Activated gamma-delta T cell (primary cell): ENCODE results near the gene NR1D2.

Experiments
- DNase-seq: peaks from one replicate; lab custom pipeline; 2025; lab: John Stamatoyannopoulos, UW

Gene NR1D2

DNA sequence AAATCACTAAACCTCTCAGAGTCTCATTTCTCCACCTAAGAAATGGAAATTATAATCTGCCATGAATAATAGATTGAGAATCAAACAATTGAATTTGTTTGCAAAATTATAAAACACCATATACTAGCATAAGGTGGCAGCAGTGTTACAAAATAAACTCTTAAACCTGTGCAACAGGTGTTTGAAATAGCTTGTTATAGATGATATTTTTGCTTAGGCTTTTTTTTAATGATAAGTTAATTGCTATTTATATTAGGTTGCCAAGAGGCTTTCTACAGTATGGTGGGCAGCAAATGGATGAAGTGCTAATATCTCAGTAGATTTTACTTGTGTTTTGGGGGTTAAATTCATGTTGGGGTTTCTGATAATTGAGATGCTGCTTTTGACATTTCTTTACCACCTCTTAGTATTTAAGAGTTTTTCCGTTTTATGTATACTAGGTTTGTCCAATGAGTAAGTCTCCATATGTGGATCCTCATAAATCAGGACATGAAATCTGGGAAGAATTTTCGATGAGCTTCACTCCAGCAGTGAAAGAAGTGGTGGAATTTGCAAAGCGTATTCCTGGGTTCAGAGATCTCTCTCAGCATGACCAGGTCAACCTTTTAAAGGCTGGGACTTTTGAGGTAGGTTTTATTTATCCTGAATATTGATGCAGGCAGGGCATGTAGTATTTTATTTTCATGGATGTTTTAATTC, 19.6 kb downstream of the NR1D2 start:
- no peak for DNase-seq

- no peak for DNase-seq
Observed at GRCh38 chr3:23966328-23966727, 21.2 kb downstream of the NR1D2 start.

- no peak for DNase-seq
Observed at GRCh38 chr3:23968463-23969184, 23.5 kb downstream of the NR1D2 start.

- no peak for DNase-seq
Observed at GRCh38 chr3:23969393-23969792, 24.3 kb downstream of the NR1D2 start.

DNA sequence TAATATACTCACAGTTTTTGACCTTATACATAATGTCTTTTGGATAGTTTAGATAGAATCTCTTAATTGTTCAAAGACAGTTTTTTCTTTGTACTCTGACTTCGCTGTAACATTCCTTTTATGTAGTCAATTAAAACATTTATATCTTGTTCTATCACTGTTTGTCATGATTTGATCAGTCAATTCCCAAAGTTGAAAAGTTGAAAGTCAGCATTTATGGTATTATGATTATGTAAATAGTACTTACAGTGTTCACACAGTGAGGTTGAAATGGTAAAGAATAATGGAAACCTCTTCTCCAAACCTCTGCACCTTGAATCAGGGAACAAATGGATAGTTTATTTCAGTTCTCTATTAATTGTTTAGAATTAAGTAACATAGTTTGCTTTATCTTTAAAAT, 26.6 kb downstream of the NR1D2 start:
- DNase-seq = no peak

DNA sequence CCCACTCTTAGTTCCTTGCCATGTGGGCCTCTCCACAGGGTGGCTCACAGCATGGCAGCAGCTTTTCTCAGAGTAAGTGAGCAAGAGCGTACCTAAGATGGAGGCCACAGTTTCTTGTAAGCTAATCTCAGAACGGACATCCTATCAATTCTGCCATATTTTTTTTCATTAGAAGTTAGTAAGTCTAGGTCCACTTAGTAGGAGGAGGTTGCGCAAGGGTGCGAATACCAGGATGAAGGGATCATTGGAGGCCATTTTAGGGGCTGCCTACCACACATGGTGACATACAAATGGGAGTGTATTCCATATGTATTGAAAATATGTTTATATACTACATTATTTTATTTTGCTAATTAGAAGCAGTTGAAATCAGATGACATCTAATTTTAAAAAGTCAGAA, 31.5 kb downstream of the NR1D2 start:
- DNase-seq = no peak

GRCh38 chr3:23979569-23979968, 34.5 kb downstream of the NR1D2 start:
- DNase-seq = no peak

GRCh38 chr3:23981136-23981535, 36.0 kb downstream of the NR1D2 start:
- DNase-seq = no peak

- no peak for DNase-seq
Observed at GRCh38 chr3:23981955-23982354, 36.9 kb downstream of the NR1D2 start.

- DNase-seq = no peak
Observed at GRCh38 chr3:23984934-23985333, 39.8 kb downstream of the NR1D2 start.

DNA sequence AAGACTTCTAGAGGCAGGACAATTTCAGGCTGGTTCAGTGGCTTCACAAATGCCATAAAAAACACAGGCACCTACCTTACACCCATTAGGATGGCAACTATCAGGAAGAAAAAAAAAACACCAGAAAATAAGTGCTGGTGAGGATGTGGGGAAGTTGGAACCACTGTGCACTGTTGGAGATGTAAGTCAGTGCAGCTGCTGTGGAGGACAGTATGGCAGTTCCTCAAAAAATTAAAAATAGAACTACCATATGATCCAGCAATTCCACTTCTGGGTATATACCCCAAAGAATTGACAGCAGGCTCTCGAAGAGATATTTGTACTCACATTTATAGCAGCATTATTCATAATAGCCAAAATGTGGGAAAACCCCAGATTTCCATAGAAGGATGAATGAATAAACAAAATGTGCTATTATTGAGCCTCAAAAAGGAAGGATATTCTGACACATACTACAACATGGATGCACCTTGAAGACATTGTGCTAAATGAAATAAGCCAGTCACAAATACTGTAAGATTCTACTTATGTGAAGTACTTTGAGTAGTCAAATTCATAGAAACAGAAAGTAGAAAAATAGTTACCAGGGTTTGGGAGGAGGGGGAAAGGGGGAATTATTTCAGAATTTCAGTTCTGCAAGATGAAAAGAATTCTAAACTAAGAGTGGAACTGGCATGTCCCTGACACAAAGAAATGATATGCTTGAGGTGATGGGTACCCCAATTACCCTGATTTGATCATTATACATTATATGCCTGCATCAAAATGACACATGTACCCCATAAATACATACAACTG, 40.9 kb downstream of the NR1D2 start:
- DNase-seq = no peak

- DNase-seq = no peak
Observed at GRCh38 chr3:23987356-23987755, 42.3 kb downstream of the NR1D2 start.

GRCh38 chr3:23991306-23991682, 46.2 kb downstream of the NR1D2 start:
- no peak for DNase-seq

- DNase-seq = no peak
Observed at GRCh38 chr3:23991683-23992628, 46.9 kb downstream of the NR1D2 start.

DNA sequence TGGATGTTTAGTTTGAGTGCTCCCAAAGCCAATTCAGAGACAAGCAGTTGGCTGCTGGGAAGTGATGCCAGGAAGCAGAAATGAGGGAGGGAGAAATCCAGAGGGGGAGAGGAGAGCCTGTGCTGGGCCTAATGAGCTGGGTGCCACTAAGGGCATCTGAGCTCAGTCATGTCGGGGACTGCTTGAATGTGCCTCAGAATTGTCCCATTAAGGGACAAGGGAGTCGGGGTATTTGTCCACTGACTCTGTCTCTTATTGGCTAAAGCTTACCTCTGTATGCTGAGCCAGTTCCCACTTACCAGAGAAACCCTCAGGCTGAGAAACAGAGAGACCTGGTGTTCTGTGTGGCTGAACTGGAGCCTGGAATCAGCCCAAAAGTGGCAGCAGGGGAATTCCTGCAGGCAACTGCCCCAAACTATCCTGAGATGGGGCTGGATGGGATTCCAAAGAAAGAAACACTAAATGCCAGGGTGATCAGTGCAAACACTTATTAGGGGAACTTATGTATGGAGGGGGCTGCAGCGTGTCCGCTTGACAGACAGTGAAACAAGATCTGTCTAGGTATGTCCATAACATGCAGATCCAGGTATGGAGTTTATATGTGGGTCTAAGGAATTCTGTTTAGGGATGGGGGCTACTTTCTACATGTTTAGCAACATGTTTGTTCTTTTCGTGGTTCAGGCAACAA, 48.6 kb downstream of the NR1D2 start:
- no peak for DNase-seq

GRCh38 chr3:23994244-23994569, 49.1 kb downstream of the NR1D2 start:
- DNase-seq = no peak

- no peak for DNase-seq
Observed at GRCh38 chr3:23995219-23995618, 50.1 kb downstream of the NR1D2 start.

GRCh38 chr3:23996095-23996524, 51.0 kb downstream of the NR1D2 start:
- DNase-seq = no peak

DNA sequence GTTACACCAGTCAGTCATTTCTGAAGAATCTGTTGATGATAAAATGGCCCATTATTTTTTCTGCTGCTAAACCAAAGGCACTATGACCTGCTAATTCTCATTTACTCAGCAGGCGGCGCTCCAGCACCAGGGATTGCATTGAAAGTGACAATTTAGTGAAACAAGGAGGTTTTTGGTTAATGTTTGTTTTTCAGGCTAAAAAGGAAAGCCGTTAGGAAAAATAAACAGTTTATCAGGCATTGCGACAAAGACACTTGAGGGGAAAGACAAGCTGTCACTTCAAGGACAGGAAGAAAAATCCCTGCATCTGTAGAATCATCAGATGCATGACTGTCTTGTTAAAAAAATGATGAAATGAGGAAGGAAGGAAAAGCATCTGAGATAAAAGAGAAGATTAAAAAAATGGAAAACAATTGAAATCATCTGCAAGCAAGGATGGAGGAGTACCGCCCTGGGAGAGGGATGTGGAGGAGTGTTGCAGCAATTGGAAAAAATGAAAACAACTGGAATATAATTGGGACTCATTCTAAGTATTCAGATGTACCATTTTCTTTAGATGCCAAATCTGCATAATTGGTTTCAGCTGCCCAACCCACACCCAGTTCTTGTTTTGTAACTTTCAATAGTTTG, 54.0 kb downstream of the NR1D2 start:
- no peak for DNase-seq

DNA sequence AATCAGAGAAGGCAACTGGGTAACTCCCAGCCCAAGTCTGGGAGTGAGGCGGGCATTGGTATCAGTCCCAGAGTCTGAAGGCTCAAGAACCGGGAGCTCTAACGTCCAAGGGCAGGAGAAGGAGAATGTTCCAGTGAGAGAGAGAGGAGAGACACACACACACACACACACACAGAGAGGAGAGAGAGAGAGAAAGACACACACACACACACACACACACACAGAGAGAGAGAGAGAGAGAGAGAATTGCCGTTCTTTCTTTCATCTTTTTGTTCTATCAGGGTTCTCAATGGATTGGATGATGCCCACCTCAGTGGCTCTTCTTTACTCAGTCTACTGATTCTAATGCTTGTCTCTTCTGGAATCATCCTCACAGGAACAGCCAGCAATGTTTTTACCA, 57.0 kb downstream of the NR1D2 start:
- no peak for DNase-seq

GRCh38 chr3:24003466-24003865, 58.4 kb downstream of the NR1D2 start:
- no peak for DNase-seq
